ENCODE measurements around the gene IL22RA2. TPM values are rescaled to one million over a fixed set of nuclear protein-coding genes. Genes with fewer than 3 reads are reported as not detected.

IL22RA2 gene
- not detected for total RNA-seq (ENCODE audit: unreplicated experiment)
- long read RNA-seq, result 0 reads

- no peaks in the 10 kb centered on the region for H3K36me3 Mint-ChIP-seq (ENCODE audit: low read depth, unreplicated experiment)
- peak within 1 kb of the TSS; percentile 36 for H3K27ac Mint-ChIP-seq (ENCODE audit: unreplicated experiment)
- no peaks in the 10 kb centered on the region for H3K27me3 Mint-ChIP-seq (ENCODE audit: unreplicated experiment)
- H3K4me1 Mint-ChIP-seq (ENCODE audit: unreplicated experiment), result no peaks in the 10 kb centered on the region
- TF ChIP-seq CTCF (IDR thresholded peaks at IDR 0.05; ENCODE audit: unreplicated experiment), result no peak
- no peak within 1 kb of the TSS for H3K4me3 Mint-ChIP-seq (ENCODE audit: unreplicated experiment)
- no peaks in the 10 kb centered on the region for H3K9me3 Mint-ChIP-seq (ENCODE audit: unreplicated experiment)
- no peak for DNase-seq (ENCODE audit: low spot score)
These were observed at the start of gene IL22RA2 for GRCh38 chr6:137173501-137173900. TSS of gene IL22RA2 (minus strand) at chr6:137173644. CDS start at chr6:137161749, 11,895 bp downstream.

GRCh38 chr6:137222381-137222780 is 48.9 kb upstream of the IL22RA2 start:
- Mint-ChIP-seq H3K27me3 (ENCODE audit: unreplicated experiment) (peaks cover 3% of the 10 kb centered on the region), H3K36me3 (ENCODE audit: low read depth, unreplicated experiment) (no peaks in the 10 kb centered on the region)

GRCh38 chr6:137219664-137220252 is 46.3 kb upstream of the IL22RA2 start:
- no peak for DNase-seq (ENCODE audit: low spot score)
- Mint-ChIP-seq H3K36me3 (ENCODE audit: low read depth, unreplicated experiment) (no peaks in the 10 kb centered on the region), H3K4me1 (ENCODE audit: unreplicated experiment) (peaks cover 38% of the 10 kb centered on the region), H3K27ac (ENCODE audit: unreplicated experiment) (peak overlapping the region; percentile 49), H3K9me3 (ENCODE audit: unreplicated experiment) (no peaks in the 10 kb centered on the region), H3K27me3 (ENCODE audit: unreplicated experiment) (peaks cover 3% of the 10 kb centered on the region), H3K4me3 (ENCODE audit: unreplicated experiment) (peak overlapping the region; percentile 99)
- no peak for TF ChIP-seq CTCF (IDR thresholded peaks at IDR 0.05; ENCODE audit: unreplicated experiment)

More at GRCh38 chr6:137222381-137222780, 48.9 kb upstream of the IL22RA2 start:
- Mint-ChIP-seq H3K9me3 (ENCODE audit: unreplicated experiment) (no peaks in the 10 kb centered on the region), H3K4me1 (ENCODE audit: unreplicated experiment) (peaks cover 43% of the 10 kb centered on the region), H3K27ac (ENCODE audit: unreplicated experiment) (peak overlapping the region; percentile 34), H3K4me3 (ENCODE audit: unreplicated experiment) (no peak overlapping the region)
- DNase-seq (ENCODE audit: low spot score), result no peak
- no peak for TF ChIP-seq CTCF (IDR thresholded peaks at IDR 0.05; ENCODE audit: unreplicated experiment)

- peak within 1 kb of the TSS; percentile 99 for H3K4me3 Mint-ChIP-seq (ENCODE audit: unreplicated experiment)
- DNase-seq (ENCODE audit: low spot score), result peak; percentile 95
- H3K4me1 Mint-ChIP-seq (ENCODE audit: unreplicated experiment), result peaks cover 41% of the 10 kb centered on the region
- peaks cover 5% of the 10 kb centered on the region for H3K36me3 Mint-ChIP-seq (ENCODE audit: low read depth, unreplicated experiment)
- TF ChIP-seq CTCF (IDR thresholded peaks at IDR 0.05; ENCODE audit: unreplicated experiment), result no peak
- H3K27ac Mint-ChIP-seq (ENCODE audit: unreplicated experiment), result peak within 1 kb of the TSS; percentile 91
- no peaks in the 10 kb centered on the region for H3K9me3 Mint-ChIP-seq (ENCODE audit: unreplicated experiment)
- H3K27me3 Mint-ChIP-seq (ENCODE audit: unreplicated experiment), result peaks cover 3% of the 10 kb centered on the region
These were observed 45.6 kb upstream of the IL22RA2 start, which contains the start of gene IFNGR1 for GRCh38 chr6:137218917-137219663. TSS of gene IFNGR1 (minus strand) at chr6:137219385. CDS start at chr6:137219327, 58 bp downstream.

- Mint-ChIP-seq H3K36me3 (ENCODE audit: low read depth, unreplicated experiment) (peaks cover 7% of the 10 kb centered on the region), H3K4me3 (ENCODE audit: unreplicated experiment) (peak overlapping the region; percentile 99), H3K4me1 (ENCODE audit: unreplicated experiment) (peaks cover 47% of the 10 kb centered on the region), H3K27me3 (ENCODE audit: unreplicated experiment) (peaks cover 3% of the 10 kb centered on the region), H3K27ac (ENCODE audit: unreplicated experiment) (peak overlapping the region; percentile 91), H3K9me3 (ENCODE audit: unreplicated experiment) (no peaks in the 10 kb centered on the region)
- no peak for TF ChIP-seq CTCF (IDR thresholded peaks at IDR 0.05; ENCODE audit: unreplicated experiment)
- no peak for DNase-seq (ENCODE audit: low spot score)
These were observed 45.1 kb upstream of the IL22RA2 start for GRCh38 chr6:137218473-137218916.

Data from endothelial cell (in vitro differentiated cells).